Measurements from ENCODE around the gene LDLRAD4.

DNA sequence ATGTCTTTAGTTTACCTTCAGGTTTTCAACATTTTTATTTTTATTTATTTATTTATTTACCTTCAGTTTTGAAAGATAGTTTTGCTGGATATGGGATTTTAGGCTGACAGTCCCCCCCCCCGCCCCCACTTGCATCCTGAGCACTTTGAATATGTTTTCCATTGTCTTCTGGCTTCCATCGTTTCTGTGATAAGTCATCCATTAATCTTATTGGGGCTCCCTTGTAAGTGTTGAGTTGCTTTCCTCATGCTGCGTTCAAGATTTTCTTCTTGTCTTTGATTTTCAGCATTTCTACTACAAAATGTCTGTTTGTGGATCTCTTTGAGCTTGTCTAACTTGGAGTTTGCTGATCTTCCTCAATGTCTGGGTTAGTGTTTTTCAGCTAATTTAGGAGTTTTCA is 19.4 kb upstream of the LDLRAD4 start:
- TF ChIP-seq POLR2A (IDR thresholded peaks at IDR 0.05; ENCODE audit: low read depth, low read length): no peak
- no peak for TF ChIP-seq POLR2AphosphoS5 (IDR thresholded peaks at IDR 0.05; ENCODE audit: low read depth, low read length)

All from GM12891 (cell line).